A549 (cell line): ENCODE measurements around the gene DTNB.

Experiments
- BHLHE40 ChIP-seq: IDR thresholded peaks from 2 replicates; pipeline ENCODE4 v1.6.1; 2012; ENCODE audit warnings: low read depth, low read length, inconsistent platforms
- JUN ChIP-seq, 2 experiments: fragments of >200 bp; sonication (Bioruptor Twin); formaldehyde crosslinking; IDR thresholded peaks; 2 replicates in 1 of 2; 3 replicates in 1 of 2; pipeline ENCODE4 v1.6.1; 2016 to 2017
- KDM1A ChIP-seq: fragments of 200-600 bp; sonication (generic); IDR thresholded peaks from 2 replicates; pipeline ENCODE4 v1.6.1; 2016; ENCODE audit warnings: low read depth, mild to moderate bottlenecking
- MAFK ChIP-seq: fragments of 450-650 bp; IDR thresholded peaks from 2 replicates; pipeline ENCODE4 v1.6.1; 2014; ENCODE audit not compliant: partially characterized antibody
- TF ChIP-seq, protein P1 (sequence below): fragments of >200 bp; sonication (Bioruptor Twin); formaldehyde crosslinking; IDR thresholded peaks from 3 replicates; pipeline ENCODE4 v1.5.1; 2016

DNA sequence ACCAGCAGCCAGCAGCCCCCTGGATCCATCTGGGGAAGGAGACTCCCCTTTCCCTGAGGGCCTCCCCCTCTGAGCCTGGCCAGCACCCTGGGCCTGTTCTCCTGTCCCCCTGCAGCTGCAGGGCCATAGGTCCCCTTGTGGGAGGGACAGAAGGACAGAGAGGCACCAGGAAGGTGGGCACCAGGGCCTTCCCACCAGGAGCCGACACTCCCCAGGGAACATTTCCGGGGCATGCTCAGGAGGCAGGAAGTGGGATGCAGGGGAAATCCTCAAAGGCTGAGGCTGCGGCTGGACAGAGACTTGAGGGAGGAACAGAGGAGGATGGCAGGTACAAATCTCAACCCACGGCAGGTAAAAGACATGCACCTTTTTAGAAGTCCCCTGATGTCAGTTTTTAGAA, 317.3 kb downstream of the DTNB start:
- TF ChIP-seq JUN (IDR thresholded peaks at IDR 0.05) (no peak), MAFK (no peak), BHLHE40 (no peak), KDM1A (no peak)
- TF ChIP-seq, protein P1, sequence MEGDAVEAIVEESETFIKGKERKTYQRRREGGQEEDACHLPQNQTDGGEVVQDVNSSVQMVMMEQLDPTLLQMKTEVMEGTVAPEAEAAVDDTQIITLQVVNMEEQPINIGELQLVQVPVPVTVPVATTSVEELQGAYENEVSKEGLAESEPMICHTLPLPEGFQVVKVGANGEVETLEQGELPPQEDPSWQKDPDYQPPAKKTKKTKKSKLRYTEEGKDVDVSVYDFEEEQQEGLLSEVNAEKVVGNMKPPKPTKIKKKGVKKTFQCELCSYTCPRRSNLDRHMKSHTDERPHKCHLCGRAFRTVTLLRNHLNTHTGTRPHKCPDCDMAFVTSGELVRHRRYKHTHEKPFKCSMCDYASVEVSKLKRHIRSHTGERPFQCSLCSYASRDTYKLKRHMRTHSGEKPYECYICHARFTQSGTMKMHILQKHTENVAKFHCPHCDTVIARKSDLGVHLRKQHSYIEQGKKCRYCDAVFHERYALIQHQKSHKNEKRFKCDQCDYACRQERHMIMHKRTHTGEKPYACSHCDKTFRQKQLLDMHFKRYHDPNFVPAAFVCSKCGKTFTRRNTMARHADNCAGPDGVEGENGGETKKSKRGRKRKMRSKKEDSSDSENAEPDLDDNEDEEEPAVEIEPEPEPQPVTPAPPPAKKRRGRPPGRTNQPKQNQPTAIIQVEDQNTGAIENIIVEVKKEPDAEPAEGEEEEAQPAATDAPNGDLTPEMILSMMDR = no peak
